Trophoblast cell (in vitro differentiated cells and primary cell): ENCODE data around the gene SCNM1.

Source experiments
- DNase-seq, 2 donors: peaks; one replicate each; pipeline ENCODE4 v3.0.0-alpha.2; 2016
- H2AFZ ChIP-seq: 2 replicates; pipeline ENCODE4 v1.6.1; 2013; ENCODE audit warnings: low read length, moderate library complexity, mild to moderate bottlenecking; ENCODE audit not compliant: insufficient read depth, poor library complexity
- H2AK5ac ChIP-seq: 2 replicates; pipeline ENCODE4 v1.6.1; 2013; ENCODE audit warnings: mild to moderate bottlenecking, low read length
- H2BK120ac ChIP-seq: 2 replicates; pipeline ENCODE4 v1.6.1; 2013; ENCODE audit warnings: low read length, mild to moderate bottlenecking, moderate library complexity; ENCODE audit not compliant: insufficient read depth, poor library complexity
- H2BK12ac ChIP-seq: 2 replicates; pipeline ENCODE4 v1.6.1; 2013; ENCODE audit warnings: mild to moderate bottlenecking, low read length, moderate library complexity
- H2BK5ac ChIP-seq: 2 replicates; pipeline ENCODE4 v1.6.1; 2013; ENCODE audit warnings: low read length, low read depth, moderate library complexity, mild to moderate bottlenecking; ENCODE audit not compliant: poor library complexity
- H3K14ac ChIP-seq: 2 replicates; pipeline ENCODE4 v1.6.1; 2013; ENCODE audit warnings: mild to moderate bottlenecking, low read length
- H3K18ac ChIP-seq: 2 replicates; pipeline ENCODE4 v1.6.1; 2013; ENCODE audit warnings: mild to moderate bottlenecking, low read length
- H3K23ac ChIP-seq: 2 replicates; pipeline ENCODE4 v1.6.1; 2013; ENCODE audit warnings: low read length
- H3K27ac ChIP-seq: 2 replicates; pipeline ENCODE4 v1.5.1; 2013; ENCODE audit warnings: low read depth, mild to moderate bottlenecking, inconsistent platforms, low read length, moderate library complexity
- H3K27me3 ChIP-seq: 2 replicates; pipeline ENCODE4 v1.6.1; 2013; ENCODE audit warnings: inconsistent platforms, mild to moderate bottlenecking, low read length, moderate library complexity; ENCODE audit not compliant: insufficient read depth
- H3K36me3 ChIP-seq, 2 experiments: 1 replicate in 1 of 2; 2 replicates in 1 of 2; pipeline ENCODE4 v1.6.1; 2013; ENCODE audit warnings: low read length in 2 of 2, mild to moderate bottlenecking in 2 of 2, moderate library complexity in 1 of 2; ENCODE audit not compliant: insufficient read depth in 2 of 2, control insufficient read depth in 1 of 2
- H3K4ac ChIP-seq: 2 replicates; pipeline ENCODE4 v1.6.1; 2013; ENCODE audit warnings: low read depth, mild to moderate bottlenecking, low read length, moderate library complexity
- H3K4me1 ChIP-seq, 2 experiments: 1 replicate in 1 of 2; 2 replicates in 1 of 2; pipeline ENCODE4 v1.6.1; 2013; ENCODE audit warnings: low read length in 2 of 2, mild to moderate bottlenecking in 2 of 2, moderate library complexity in 1 of 2; ENCODE audit not compliant: insufficient read depth in 2 of 2, control insufficient read depth in 1 of 2
- H3K4me2 ChIP-seq: 2 replicates; pipeline ENCODE4 v1.6.1; 2013; ENCODE audit warnings: inconsistent platforms, mild to moderate bottlenecking, low read length, moderate library complexity
- H3K4me3 ChIP-seq: 2 replicates; pipeline ENCODE4 v1.5.1; 2013; ENCODE audit warnings: mild to moderate bottlenecking, low read depth, low read length, inconsistent platforms
- H3K79me1 ChIP-seq: one replicate; pipeline ENCODE4 v1.6.1; 2013; ENCODE audit warnings: low read length
- H3K79me2 ChIP-seq: 2 replicates; pipeline ENCODE4 v1.6.1; 2013; ENCODE audit warnings: low read length, mild to moderate bottlenecking; ENCODE audit not compliant: control insufficient read depth, insufficient read depth, poor library complexity
- H3K9ac ChIP-seq: 2 replicates; pipeline ENCODE4 v1.6.1; 2013; ENCODE audit warnings: mild to moderate bottlenecking, low read length
- H3K9me3 ChIP-seq: 2 replicates; pipeline ENCODE4 v1.6.1; 2013; ENCODE audit warnings: low read depth, mild to moderate bottlenecking, control low read depth, inconsistent platforms, low read length; ENCODE audit not compliant: insufficient read depth
- H4K12ac ChIP-seq: 2 replicates; pipeline ENCODE4 v1.6.1; 2013; ENCODE audit warnings: low read depth, mild to moderate bottlenecking, low read length, moderate library complexity
- H4K8ac ChIP-seq: 2 replicates; pipeline ENCODE4 v1.6.1; 2013; ENCODE audit warnings: low read depth, mild to moderate bottlenecking, low read length, moderate library complexity
- H4K91ac ChIP-seq: one replicate; pipeline ENCODE4 v1.6.1; 2013; ENCODE audit warnings: low read depth, mild to moderate bottlenecking, low read length, moderate library complexity
- WGBS: extraction: QIAGEN DNeasy Blood & Tissue Kit; methylation state at CpG from one replicate; pipeline ENCODE4 v1.1.7; 2013; ENCODE audit warnings: missing lambda C conversion rate; ENCODE audit not compliant: insufficient read length, insufficient coverage; ENCODE audit errors: extremely low coverage; 5-methylcytosine and 5-hydroxymethylcytosine counted together

Gene SCNM1

DNA sequence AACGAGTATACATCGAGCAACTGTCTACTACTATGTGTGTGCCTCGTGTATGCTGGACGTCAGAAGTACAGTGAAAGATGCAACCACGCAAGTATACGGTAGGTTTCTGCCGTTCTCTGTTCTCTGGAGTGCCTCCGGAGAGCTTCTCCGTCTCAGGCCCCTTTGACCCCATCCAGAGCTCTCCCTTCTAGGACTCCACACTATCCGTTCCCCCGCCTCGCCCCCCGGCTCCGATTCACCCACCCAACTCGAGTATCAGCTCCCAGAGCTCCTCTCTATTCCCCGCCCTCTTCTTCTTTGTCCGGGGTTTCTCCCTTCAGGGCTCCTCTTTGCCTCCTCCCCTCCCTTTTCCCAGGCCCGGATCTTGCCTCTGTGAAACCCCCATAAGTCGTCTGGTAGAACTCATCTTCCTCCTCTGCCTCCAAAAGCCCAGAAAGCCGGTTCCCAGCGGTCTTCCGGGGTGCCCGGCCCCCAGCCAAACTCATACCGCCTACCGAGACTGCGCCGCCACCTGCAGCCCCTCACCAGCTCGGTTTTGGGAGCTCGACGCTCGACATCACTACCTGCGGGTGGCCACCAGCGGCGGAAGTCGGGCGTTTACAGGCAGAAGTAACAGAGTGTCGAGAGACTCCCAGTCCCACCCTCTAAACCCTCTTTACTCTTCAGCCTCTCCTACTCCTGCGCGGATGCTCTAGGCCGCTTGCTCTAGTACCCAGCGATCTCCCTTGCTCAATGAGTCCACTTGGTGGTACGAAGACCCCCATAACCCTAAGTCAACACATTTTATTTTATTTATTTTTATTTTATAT, 23.9 kb downstream of the SCNM1 start, which contains the start of gene VPS72:
VPS72 (minus strand) TSS at position 561 of the 809 bp plus-strand sequence; CDS start at position 485, 76 bp downstream.
- Histone ChIP-seq H2AK5ac (peak within 1 kb of the TSS; percentile 87), H2BK120ac (peak within 1 kb of the TSS; percentile 91), H3K9ac (peak within 1 kb of the TSS; percentile 83), H2BK12ac (no peak within 1 kb of the TSS), H3K9me3 (no peaks in the 10 kb centered on the region), H3K23ac (no peak within 1 kb of the TSS), H3K27me3 (no peaks in the 10 kb centered on the region), H2BK5ac (peak within 1 kb of the TSS; percentile 83), H4K91ac (peak within 1 kb of the TSS; percentile 88), H3K79me2 (peaks cover 8% of the 10 kb centered on the region), H3K18ac (peak within 1 kb of the TSS; percentile 80), H3K4me3 (peak within 1 kb of the TSS; percentile 79), H4K8ac (peak within 1 kb of the TSS; percentile 97), H3K14ac (peak within 1 kb of the TSS; percentile 80), H3K4me2 (peak within 1 kb of the TSS; percentile 54), H3K79me1 (peaks cover 8% of the 10 kb centered on the region), H3K36me3 (peaks cover 4 to 7% of the 10 kb centered on the region in 2 experiments), H3K4ac (peak within 1 kb of the TSS; percentile 90), H4K12ac (peak within 1 kb of the TSS; percentile 97), H3K4me1 (peaks cover 3 to 5% of the 10 kb centered on the region in 2 experiments), H3K27ac (peak within 1 kb of the TSS; percentile 77), H2AFZ (peak within 1 kb of the TSS; percentile 92)
- no CpG with 5 or more reads among the region's 42 CpGs for WGBS
- DNase-seq, result peak; percentile 81 to 86

GRCh38 chr1:151192047-151192446, 26.1 kb downstream of the SCNM1 start:
- H4K8ac ChIP-seq, result no peak overlapping the region
- no peak overlapping the region for H3K4ac ChIP-seq
- peaks cover 10% of the 10 kb centered on the region for H3K79me1 ChIP-seq
- no peak overlapping the region for H3K4me3 ChIP-seq
- H3K4me1 ChIP-seq, result peaks cover 5 to 9% of the 10 kb centered on the region in 2 experiments
- no peak overlapping the region for H2BK5ac ChIP-seq
- WGBS, result no CpG with 5 or more reads among the region's 7 CpGs
- H3K79me2 ChIP-seq, result peaks cover 8% of the 10 kb centered on the region
- H3K9ac ChIP-seq, result no peak overlapping the region
- no peak overlapping the region for H3K4me2 ChIP-seq
- H4K12ac ChIP-seq, result no peak overlapping the region
- no peak overlapping the region for H3K18ac ChIP-seq
- no peak overlapping the region for H3K23ac ChIP-seq
- H2BK120ac ChIP-seq, result no peak overlapping the region
- no peaks in the 10 kb centered on the region for H3K36me3 ChIP-seq
- no peak for DNase-seq
- H4K91ac ChIP-seq, result no peak overlapping the region
- H3K27ac ChIP-seq, result no peak overlapping the region
- no peak overlapping the region for H3K14ac ChIP-seq
- H3K27me3 ChIP-seq, result no peaks in the 10 kb centered on the region
- no peak overlapping the region for H2BK12ac ChIP-seq
- no peaks in the 10 kb centered on the region for H3K9me3 ChIP-seq
- no peak overlapping the region for H2AFZ ChIP-seq
- no peak overlapping the region for H2AK5ac ChIP-seq

- Histone ChIP-seq H3K79me2 (peaks cover 8% of the 10 kb centered on the region), H3K4ac (no peak overlapping the region), H3K9me3 (no peaks in the 10 kb centered on the region), H2BK5ac (no peak overlapping the region), H3K79me1 (peaks cover 12% of the 10 kb centered on the region), H2BK120ac (no peak overlapping the region), H4K91ac (no peak overlapping the region), H2AFZ (no peak overlapping the region), H2AK5ac (no peak overlapping the region), H3K9ac (no peak overlapping the region), H2BK12ac (no peak overlapping the region), H3K23ac (no peak overlapping the region), H3K4me3 (no peak overlapping the region), H3K4me2 (no peak overlapping the region), H4K12ac (no peak overlapping the region), H4K8ac (no peak overlapping the region), H3K14ac (no peak overlapping the region), H3K18ac (no peak overlapping the region), H3K27me3 (no peaks in the 10 kb centered on the region), H3K27ac (no peak overlapping the region), H3K36me3 (no peaks in the 10 kb centered on the region), H3K4me1 (peaks cover 9% of the 10 kb centered on the region in 2 experiments)
- no peak for DNase-seq
- no CpG with 5 or more reads among the region's 6 CpGs for WGBS
Measured at GRCh38 chr1:151193304-151193703, 27.4 kb downstream of the SCNM1 start.

- Histone ChIP-seq H3K4me3 (no peak overlapping the region), H3K9ac (no peak overlapping the region), H3K4me2 (no peak overlapping the region), H2BK120ac (no peak overlapping the region), H3K14ac (no peak overlapping the region), H3K79me1 (peaks cover 17% of the 10 kb centered on the region), H3K36me3 (no peaks in the 10 kb centered on the region), H2AFZ (no peak overlapping the region), H3K4me1 (peaks cover 6 to 9% of the 10 kb centered on the region in 2 experiments), H3K23ac (no peak overlapping the region), H2BK5ac (no peak overlapping the region), H2AK5ac (no peak overlapping the region), H3K4ac (no peak overlapping the region), H2BK12ac (no peak overlapping the region), H3K79me2 (peaks cover 12% of the 10 kb centered on the region), H3K9me3 (no peaks in the 10 kb centered on the region), H4K8ac (no peak overlapping the region), H3K27me3 (no peaks in the 10 kb centered on the region), H4K91ac (no peak overlapping the region), H3K27ac (no peak overlapping the region), H3K18ac (no peak overlapping the region), H4K12ac (no peak overlapping the region)
- DNase-seq, result no peak
- no CpG with 5 or more reads among the region's 1 CpG for WGBS
Measured at GRCh38 chr1:151193856-151194255, 27.9 kb downstream of the SCNM1 start.
